GM21515 (cell line): ENCODE results near the gene SLC28A1.
"Not testable (repeated sequence)": the region's sequence is repeated elsewhere in the genome, so short reads cannot be mapped to it uniquely, and the experiment has no call there.

Experiments used
- ATAC-seq: cut with Tn5 transposase; IDR thresholded peaks from one replicate; pipeline ENCODE4 v1.9.1; 2021; ENCODE audit not compliant: unreplicated experiment

Gene SLC28A1

GRCh38 chr15:84883916-84884781 is at the start of gene SLC28A1:
SLC28A1 (plus strand) TSS chr15:84884662; CDS start chr15:84887761, 3,099 bp downstream.
- no peak for ATAC-seq

- ATAC-seq, result no peak
These were observed 49.5 kb upstream of the SLC28A1 start for GRCh38 chr15:84834969-84835368.

- ATAC-seq, result no peak
These were observed 48.7 kb upstream of the SLC28A1 start for GRCh38 chr15:84835661-84836337.

GRCh38 chr15:84836844-84837243 is 47.6 kb upstream of the SLC28A1 start:
- ATAC-seq, result no peak

- ATAC-seq, result no peak
These were observed 44.7 kb upstream of the SLC28A1 start for GRCh38 chr15:84839714-84840113.

GRCh38 chr15:84840255-84840654 is 44.2 kb upstream of the SLC28A1 start:
- no peak for ATAC-seq

GRCh38 chr15:84840741-84841429 is 43.6 kb upstream of the SLC28A1 start:
- ATAC-seq, result no peak

GRCh38 chr15:84842781-84843180 is 41.7 kb upstream of the SLC28A1 start:
- no peak for ATAC-seq

GRCh38 chr15:84844964-84845363 is 39.5 kb upstream of the SLC28A1 start:
- no peak for ATAC-seq

- ATAC-seq, result not testable (repeated sequence)
These were observed 38.8 kb upstream of the SLC28A1 start for GRCh38 chr15:84845631-84846030.

GRCh38 chr15:84846269-84846668 is 38.2 kb upstream of the SLC28A1 start:
- ATAC-seq, result no peak

- no peak for ATAC-seq
These were observed 37.1 kb upstream of the SLC28A1 start for GRCh38 chr15:84847382-84847781.

- ATAC-seq, result no peak
These were observed 32.2 kb upstream of the SLC28A1 start for GRCh38 chr15:84852212-84852611.

GRCh38 chr15:84855136-84855535 is 29.3 kb upstream of the SLC28A1 start:
- ATAC-seq, result no peak

- no peak for ATAC-seq
These were observed 28.7 kb upstream of the SLC28A1 start for GRCh38 chr15:84855765-84856164.

- ATAC-seq, result no peak
These were observed 27.6 kb upstream of the SLC28A1 start for GRCh38 chr15:84856731-84857417.

- ATAC-seq, result no peak
These were observed 27.0 kb upstream of the SLC28A1 start for GRCh38 chr15:84857418-84858004.

GRCh38 chr15:84858231-84858630 is 26.2 kb upstream of the SLC28A1 start:
- ATAC-seq, result no peak

- ATAC-seq, result no peak
These were observed 25.3 kb upstream of the SLC28A1 start for GRCh38 chr15:84859144-84859543.

GRCh38 chr15:84859651-84860050 is 24.8 kb upstream of the SLC28A1 start:
- no peak for ATAC-seq

GRCh38 chr15:84861781-84862180 is 22.7 kb upstream of the SLC28A1 start:
- no peak for ATAC-seq
